NCI-H187 (cell line): Measurements from ENCODE around the gene CD44.
"Not testable (repeated sequence)": the region's sequence is repeated elsewhere in the genome, so short reads cannot be mapped to it uniquely, and the experiment has no call there.

Experiments used
- DNase-seq, 2 experiments: peaks; one replicate each; lab custom pipeline; 2025; lab: John Stamatoyannopoulos, UW

CD44 gene

GRCh38 chr11:35214226-35214770 lies 75.3 kb downstream of the CD44 start:
- no peak for DNase-seq

DNA sequence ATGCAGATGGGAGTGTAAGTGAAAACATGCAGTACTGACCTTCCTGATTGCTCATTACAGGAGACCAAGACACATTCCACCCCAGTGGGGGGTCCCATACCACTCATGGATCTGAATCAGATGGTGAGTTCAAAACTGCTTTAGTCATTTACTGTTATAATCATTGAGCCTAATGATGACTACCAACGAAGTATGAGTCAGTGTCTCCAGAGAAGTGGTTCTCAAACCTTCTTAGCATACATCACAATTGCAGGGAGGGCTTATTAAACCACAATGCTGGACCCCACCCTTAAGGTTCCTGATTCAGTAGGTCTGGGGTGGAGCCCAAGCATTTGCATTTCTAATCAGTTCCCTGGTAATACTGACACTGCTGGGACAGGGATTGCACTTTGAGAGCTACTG lies 75.8 kb downstream of the CD44 start:
- no peak for DNase-seq

GRCh38 chr11:35215945-35216344 lies 77.0 kb downstream of the CD44 start:
- DNase-seq = no peak

GRCh38 chr11:35216962-35217678 lies 78.1 kb downstream of the CD44 start:
- peak in 1 of 2 experiments; percentile 17 for DNase-seq

DNA sequence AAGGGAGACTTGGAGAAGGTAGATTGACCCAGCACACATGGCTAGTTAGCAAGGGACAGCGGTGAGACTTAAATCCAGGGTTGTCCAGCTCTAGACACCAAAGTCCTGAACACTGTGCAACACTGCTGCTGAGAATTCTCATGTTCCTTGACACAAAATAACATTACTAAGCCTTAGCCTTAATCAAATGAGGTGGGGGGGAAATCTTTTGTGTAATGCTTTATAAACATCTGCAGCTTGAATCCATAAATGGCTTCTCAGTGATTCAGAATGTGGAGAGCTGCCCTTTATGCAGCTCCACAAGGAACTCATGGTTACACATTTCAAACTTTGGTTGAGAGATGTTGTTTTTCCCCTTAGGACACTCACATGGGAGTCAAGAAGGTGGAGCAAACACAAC lies 80.0 kb downstream of the CD44 start:
- DNase-seq = no peak

GRCh38 chr11:35223371-35223796 lies 84.4 kb downstream of the CD44 start:
- no peak for DNase-seq

- no peak for DNase-seq
Measured at GRCh38 chr11:35223991-35224390, 85.0 kb downstream of the CD44 start.

GRCh38 chr11:35225946-35226520 lies 87.1 kb downstream of the CD44 start:
- no peak for DNase-seq

DNA sequence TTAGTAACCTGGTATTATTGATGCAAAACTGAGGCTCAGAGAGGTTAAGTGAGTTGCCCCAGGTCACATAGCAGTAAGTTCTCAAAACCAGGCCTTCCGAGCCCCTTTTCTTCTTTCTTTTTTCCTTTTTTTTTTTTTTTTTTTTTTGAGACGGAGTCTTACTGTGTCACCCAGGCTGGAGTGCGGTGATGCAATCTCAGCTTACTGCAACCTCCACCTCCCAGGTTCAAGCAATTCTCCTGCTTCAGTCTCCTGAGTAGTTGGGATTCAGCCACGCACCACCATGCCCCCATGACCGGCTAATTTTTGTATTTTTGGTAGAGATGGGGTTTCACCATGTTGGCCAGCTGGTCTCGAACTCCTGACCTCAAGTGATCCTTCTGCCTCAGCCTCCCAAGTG lies 87.8 kb downstream of the CD44 start:
- not testable (repeated sequence) for DNase-seq

- DNase-seq = no peak
Measured at GRCh38 chr11:35227576-35228327, 88.8 kb downstream of the CD44 start.

DNA sequence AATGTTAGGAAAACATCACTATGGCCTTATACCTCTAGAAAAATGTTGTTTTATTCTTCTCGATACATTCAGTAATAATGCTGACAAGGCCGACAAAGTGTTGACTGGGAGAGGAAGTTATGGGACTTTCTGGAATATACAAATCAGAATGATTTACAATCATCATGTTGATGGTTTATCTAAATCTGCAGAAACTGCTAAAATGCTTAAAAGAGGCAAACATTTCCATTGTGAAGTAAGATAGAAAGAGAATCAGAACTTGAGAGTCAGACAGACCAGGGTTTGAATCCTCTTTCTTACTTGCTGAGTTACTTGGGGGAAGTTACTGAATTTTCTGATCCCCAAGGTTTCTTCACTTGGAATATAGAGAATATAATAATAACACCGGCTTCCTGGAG lies 89.4 kb downstream of the CD44 start:
- no peak for DNase-seq

DNA sequence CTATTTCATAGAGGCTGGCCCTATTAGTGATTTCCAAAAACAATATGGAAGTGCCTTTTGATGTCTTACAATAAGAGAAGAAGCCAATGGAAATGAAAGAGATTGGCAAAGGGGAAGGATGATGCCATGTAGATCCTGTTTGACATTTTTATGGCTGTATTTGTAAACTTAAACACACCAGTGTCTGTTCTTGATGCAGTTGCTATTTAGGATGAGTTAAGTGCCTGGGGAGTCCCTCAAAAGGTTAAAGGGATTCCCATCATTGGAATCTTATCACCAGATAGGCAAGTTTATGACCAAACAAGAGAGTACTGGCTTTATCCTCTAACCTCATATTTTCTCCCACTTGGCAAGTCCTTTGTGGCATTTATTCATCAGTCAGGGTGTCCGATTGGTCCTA lies 91.4 kb downstream of the CD44 start:
- no peak for DNase-seq

DNA sequence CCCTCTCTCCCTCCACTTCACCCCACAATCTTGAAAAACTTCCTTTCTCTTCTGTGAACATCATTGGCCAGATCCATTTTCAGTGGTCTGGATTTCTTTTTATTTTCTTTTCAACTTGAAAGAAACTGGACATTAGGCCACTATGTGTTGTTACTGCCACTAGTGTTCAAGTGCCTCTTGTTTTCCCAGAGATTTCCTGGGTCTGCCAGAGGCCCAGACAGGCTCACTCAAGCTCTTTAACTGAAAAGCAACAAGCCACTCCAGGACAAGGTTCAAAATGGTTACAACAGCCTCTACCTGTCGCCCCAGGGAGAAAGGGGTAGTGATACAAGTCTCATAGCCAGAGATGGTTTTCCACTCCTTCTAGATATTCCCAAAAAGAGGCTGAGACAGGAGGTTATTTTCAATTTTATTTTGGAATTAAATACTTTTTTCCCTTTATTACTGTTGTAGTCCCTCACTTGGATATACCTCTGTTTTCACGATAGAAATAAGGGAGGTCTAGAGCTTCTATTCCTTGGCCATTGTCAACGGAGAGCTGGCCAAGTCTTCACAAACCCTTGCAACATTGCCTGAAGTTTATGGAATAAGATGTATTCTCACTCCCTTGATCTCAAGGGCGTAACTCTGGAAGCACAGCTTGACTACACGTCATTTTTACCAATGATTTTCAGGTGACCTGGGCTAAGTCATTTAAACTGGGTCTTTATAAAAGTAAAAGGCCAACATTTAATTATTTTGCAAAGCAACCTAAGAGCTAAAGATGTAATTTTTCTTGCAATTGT lies 92.3 kb downstream of the CD44 start:
- no peak for DNase-seq

DNA sequence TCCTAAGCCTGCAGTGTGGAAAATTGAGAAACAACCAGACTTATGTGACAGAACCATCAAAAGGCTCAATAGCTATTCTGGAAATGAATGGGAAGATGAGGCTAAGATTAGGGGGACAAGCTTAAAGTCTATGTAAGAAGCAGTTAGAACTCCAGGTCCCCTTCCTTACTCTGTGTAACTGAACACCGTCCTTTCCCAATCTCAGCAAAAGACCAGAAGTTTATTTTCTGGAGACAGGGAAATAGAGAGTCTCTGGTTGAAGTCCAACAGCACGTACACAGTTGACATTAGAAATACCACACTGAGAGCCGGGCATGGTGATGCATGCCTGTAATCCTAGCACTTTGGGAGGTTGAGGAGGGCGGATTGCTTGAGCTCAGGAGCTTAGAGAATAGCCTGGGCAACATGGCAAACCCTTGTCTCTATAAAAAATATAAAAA lies 93.9 kb downstream of the CD44 start:
- no peak for DNase-seq

- DNase-seq = no peak
Measured at GRCh38 chr11:35233518-35233917, 94.5 kb downstream of the CD44 start.

GRCh38 chr11:35234460-35235156 lies 95.6 kb downstream of the CD44 start:
- no peak for DNase-seq

- DNase-seq = no peak
Measured at GRCh38 chr11:35235157-35235468, 96.1 kb downstream of the CD44 start.

GRCh38 chr11:35235498-35235897 lies 96.5 kb downstream of the CD44 start:
- DNase-seq = no peak

GRCh38 chr11:35235936-35236666 lies 97.1 kb downstream of the CD44 start:
- DNase-seq = no peak

- DNase-seq = no peak
Measured at GRCh38 chr11:35236667-35237003, 97.7 kb downstream of the CD44 start.

- DNase-seq = peak; percentile 27 to 29
Measured at GRCh38 chr11:35237351-35237750, 98.4 kb downstream of the CD44 start.
